Stimulated activated CD8-positive, alpha-beta memory T cell treated with anti-CD3 and anti-CD28 coated beads, Interleukin-4, amount 100 ng/mL, for 48 hours (primary cell): ENCODE data around the gene SELENOI.
"Not testable (repeated sequence)": the region's sequence is repeated elsewhere in the genome, so short reads cannot be mapped to it uniquely, and the experiment has no call there.

Source experiments
- DNase-seq: peaks from one replicate; pipeline ENCODE4 v3.0.0-alpha.2; 2020

SELENOI gene

GRCh38 chr2:26327291-26328272 lies 18.4 kb upstream of the SELENOI start:
- DNase-seq = no peak

- not testable (repeated sequence) for DNase-seq
Observed at GRCh38 chr2:26329083-26329482, 16.9 kb upstream of the SELENOI start.

- DNase-seq = peak; percentile 91
Observed at GRCh38 chr2:26330114-26330549, 15.8 kb upstream of the SELENOI start.

- DNase-seq = no peak
Observed at GRCh38 chr2:26330604-26331003, 15.3 kb upstream of the SELENOI start.

- not testable (repeated sequence) for DNase-seq
Observed at GRCh38 chr2:26331321-26331720, 14.6 kb upstream of the SELENOI start.

- no peak for DNase-seq
Observed at GRCh38 chr2:26333293-26333692, 12.7 kb upstream of the SELENOI start.

- no peak for DNase-seq
Observed at GRCh38 chr2:26335231-26335630, 10.7 kb upstream of the SELENOI start.

- DNase-seq = no peak
Observed at GRCh38 chr2:26336719-26337118, 9.2 kb upstream of the SELENOI start.

GRCh38 chr2:26337298-26337697 lies 8.6 kb upstream of the SELENOI start:
- DNase-seq = no peak

GRCh38 chr2:26340831-26341230 lies 5.1 kb upstream of the SELENOI start:
- DNase-seq = no peak

GRCh38 chr2:26344581-26345282 lies 1.2 kb upstream of the SELENOI start:
- peak; percentile 45 for DNase-seq

GRCh38 chr2:26345283-26345544 lies 729 bp upstream of the SELENOI start:
- no peak for DNase-seq

GRCh38 chr2:26346454-26347053 lies 611 bp downstream of the SELENOI start, which contains the start of gene ADGRF3:
TSS of gene ADGRF3 (minus strand) at chr2:26346789. CDS start at chr2:26346234, 555 bp downstream.
- DNase-seq = peak; percentile 73

- DNase-seq = no peak
Observed at GRCh38 chr2:26347286-26347865, 1.4 kb downstream of the SELENOI start.

- DNase-seq = no peak
Observed at GRCh38 chr2:26349690-26350089, 3.7 kb downstream of the SELENOI start.

- no peak for DNase-seq
Observed at GRCh38 chr2:26351375-26352090, 5.6 kb downstream of the SELENOI start.

GRCh38 chr2:26352892-26353291 lies 6.9 kb downstream of the SELENOI start:
- no peak for DNase-seq

- not testable (repeated sequence) for DNase-seq
Observed at GRCh38 chr2:26354469-26354868, 8.5 kb downstream of the SELENOI start.

GRCh38 chr2:26355038-26355995 lies 9.4 kb downstream of the SELENOI start:
- DNase-seq = no peak

GRCh38 chr2:26356111-26356510 lies 10.2 kb downstream of the SELENOI start:
- DNase-seq = no peak

- DNase-seq = no peak
Observed at GRCh38 chr2:26356771-26357170, 10.8 kb downstream of the SELENOI start.
